HCT116 (cell line): Measurements from ENCODE around the gene UNC79. TPM values are rescaled to one million over a fixed set of nuclear protein-coding genes. Genes with fewer than 3 reads are reported as not detected.

Source experiments
- ATAC-seq: fragments of 200-7000 bp; cut with Tn5 transposase; 2 replicates; pipeline ENCODE4 v1.9.1; 2020; ENCODE audit warnings: mild to moderate bottlenecking, moderate library complexity
- BruUV-seq: library from RNA; stranded (reverse); fragments of 400-500 nt; replicated peaks from 2 replicates; lab custom pipeline; 2021; lab: Mats Ljungman, UMichigan
- CTCF ChIA-PET: fragments of 300-600 bp; sonication (Branson Sonifier 250); formaldehyde crosslinking; loops from one replicate; lab custom pipeline; 2021; ENCODE audit warnings: antibody characterized with exemption; lab: Charles Lee
- POLR2A ChIA-PET: fragments of 300-600, 350-600 bp; sonication (Branson Sonifier 250); formaldehyde crosslinking; loops from one replicate; lab custom pipeline; 2021; ENCODE audit warnings: antibody characterized with exemption; lab: Charles Lee
- RAD21 ChIA-PET, 2 experiments: fragments of 300-600 bp; sonication (Branson Sonifier 250); formaldehyde crosslinking; loops; one replicate each; lab custom pipeline; 2023; ENCODE audit warnings: low total read pairs in 2 of 2; ENCODE audit not compliant: uncharacterized antibody in 2 of 2, unreplicated experiment in 2 of 2, low non-redundant PET in 1 of 2; lab: Charles Lee
- DNase-seq: peaks from one replicate; pipeline ENCODE4 v3.0.0-alpha.2; 2010; ENCODE audit warnings: low read depth, low spot score
- H2AFZ ChIP-seq: fragments of 200-600 bp; shearing (Covaris generic), sonication (generic); 2 replicates; pipeline ENCODE4 v1.6.1; 2017; ENCODE audit warnings: low read depth, mixed run types, mixed read lengths, antibody characterized with exemption, low read length; ENCODE audit not compliant: poor library complexity, severe bottlenecking
- H3K27ac ChIP-seq: 2 replicates; pipeline ENCODE4 v1.5.1; 2012; ENCODE audit warnings: low read depth, low read length
- H3K27me3 ChIP-seq: fragments of 200-600 bp; sonication (generic); 2 replicates; pipeline ENCODE4 v1.6.1; 2016; ENCODE audit warnings: mixed run types, low read length, mixed read lengths; ENCODE audit not compliant: insufficient read depth
- H3K36me3 ChIP-seq, 2 experiments: fragments of 200-500 bp in 1 of 2; fragments of 200-600 bp in 1 of 2; sonication (Bioruptor generic) in 1 of 2; sonication (generic) in 1 of 2; 2 replicates each; pipeline versions ENCODE4 v1.5.1 to v1.6.1; 2014 to 2016; ENCODE audit warnings: low read length in 2 of 2, inconsistent platforms in 1 of 2, mixed read lengths in 1 of 2, mixed run types in 1 of 2; ENCODE audit not compliant: insufficient read depth in 2 of 2, control insufficient read depth in 1 of 2
- H3K4me1 ChIP-seq, 2 experiments: fragments of 200-600 bp in 1 of 2; sonication (generic) in 1 of 2; 2 replicates each; pipeline versions ENCODE4 v1.5.1 to v1.6.1; 2012 to 2017; ENCODE audit warnings: low read length in 2 of 2, inconsistent platforms in 1 of 2, mild to moderate bottlenecking in 1 of 2, mixed read lengths in 1 of 2, mixed run types in 1 of 2, moderate library complexity in 1 of 2; ENCODE audit not compliant: insufficient read depth in 2 of 2, control insufficient read depth in 1 of 2
- H3K4me2 ChIP-seq: fragments of 200-600 bp; sonication (generic); 2 replicates; pipeline ENCODE4 v1.6.1; 2017; ENCODE audit warnings: mixed run types, low read length, mixed read lengths
- H3K4me3 ChIP-seq, 2 experiments: fragments of 200-600 bp in 1 of 2; sonication (generic) in 1 of 2; replicated peaks in 1 of 2; 2 replicates each; pipeline ENCODE4 v1.5.1; 2011 to 2016; ENCODE audit warnings: low read length in 2 of 2, control low read depth in 1 of 2, low read depth in 1 of 2, mild to moderate bottlenecking in 1 of 2, mixed read lengths in 1 of 2, mixed run types in 1 of 2
- H3K79me2 ChIP-seq: fragments of 200-600 bp; sonication (generic); 2 replicates; pipeline ENCODE4 v1.6.1; 2017; ENCODE audit warnings: mild to moderate bottlenecking, mixed run types, low read length, moderate library complexity, mixed read lengths; ENCODE audit not compliant: insufficient read depth
- H3K9ac ChIP-seq: fragments of 200-600 bp; sonication (generic); 2 replicates; pipeline ENCODE4 v1.6.1; 2016; ENCODE audit warnings: low read length, mixed read lengths
- H3K9me2 ChIP-seq: fragments of 200-600 bp; sonication (generic), shearing (Covaris generic); 2 replicates; pipeline ENCODE4 v1.6.1; 2017; ENCODE audit warnings: mixed run types, mild to moderate bottlenecking, moderate library complexity; ENCODE audit not compliant: insufficient read depth
- H3K9me3 ChIP-seq, 2 experiments: fragments of 200-500 bp in 1 of 2; fragments of 200-600 bp in 1 of 2; sonication (Bioruptor generic) in 1 of 2; sonication (generic) in 1 of 2; 2 replicates each; pipeline ENCODE4 v1.6.1; 2014 to 2017; ENCODE audit warnings: low read length in 2 of 2, mixed read lengths in 2 of 2, inconsistent platforms in 1 of 2, low read depth in 1 of 2, mild to moderate bottlenecking in 1 of 2, mixed run types in 1 of 2, moderate library complexity in 1 of 2; ENCODE audit not compliant: control insufficient read depth in 1 of 2, insufficient read depth in 1 of 2
- H4K20me1 ChIP-seq: fragments of 200-600 bp; sonication (generic), shearing (Covaris generic); 2 replicates; pipeline ENCODE4 v1.6.1; 2017; ENCODE audit warnings: mixed run types, mild to moderate bottlenecking, moderate library complexity; ENCODE audit not compliant: insufficient read depth
- CBX3 ChIP-seq: IDR thresholded peaks from 2 replicates; pipeline ENCODE4 v1.6.1; 2012; ENCODE audit warnings: low read depth
- CEBPB ChIP-seq: IDR thresholded peaks from 2 replicates; pipeline ENCODE4 v1.6.1; 2012; ENCODE audit warnings: low read depth
- EGR1 ChIP-seq: IDR thresholded peaks from 2 replicates; pipeline ENCODE4 v1.6.1; 2012; ENCODE audit warnings: low read depth
- EZH2 ChIP-seq: fragments of 200-600 bp; sonication (generic); IDR thresholded peaks from 2 replicates; pipeline ENCODE4 v1.6.1; 2017; ENCODE audit warnings: antibody characterized with exemption, mixed run types
- EZH2phosphoT487 ChIP-seq: fragments of 200-600 bp; IDR thresholded peaks from 2 replicates; pipeline ENCODE4 v1.6.1; 2018; ENCODE audit warnings: antibody characterized with exemption, borderline replicate concordance
- FOSL1 ChIP-seq: IDR thresholded peaks from 2 replicates; pipeline ENCODE4 v1.6.1; 2012; ENCODE audit warnings: low read depth
- JUND ChIP-seq: IDR thresholded peaks from 2 replicates; pipeline ENCODE4 v1.6.1; 2012
- MAX ChIP-seq: IDR thresholded peaks from 2 replicates; pipeline ENCODE4 v1.6.1; 2012
- POLR2A ChIP-seq: IDR thresholded peaks from 2 replicates; pipeline ENCODE4 v1.7.0; 2011; ENCODE audit warnings: borderline replicate concordance; ENCODE audit not compliant: insufficient read depth, insufficient read length; ENCODE audit errors: extremely low read depth
- POLR2AphosphoS5 ChIP-seq: IDR thresholded peaks from 2 replicates; pipeline ENCODE4 v1.6.1; 2011; ENCODE audit warnings: mild to moderate bottlenecking, low read depth, low read length, moderate library complexity
- RAD21 ChIP-seq: IDR thresholded peaks from 2 replicates; pipeline ENCODE4 v1.6.1; 2012; ENCODE audit warnings: low read depth, mild to moderate bottlenecking
- SP1 ChIP-seq: IDR thresholded peaks from 2 replicates; pipeline ENCODE4 v1.6.1; 2012; ENCODE audit warnings: low read depth
- SRF ChIP-seq: IDR thresholded peaks from 2 replicates; pipeline ENCODE4 v1.6.1; 2012; ENCODE audit warnings: low read depth
- TCF7L2 ChIP-seq: IDR thresholded peaks from 2 replicates; pipeline ENCODE4 v1.7.0; 2011; ENCODE audit warnings: borderline replicate concordance, inconsistent platforms; ENCODE audit not compliant: insufficient read depth, insufficient read length; ENCODE audit errors: extremely low read depth
- YY1 ChIP-seq: IDR thresholded peaks from 2 replicates; pipeline ENCODE4 v1.6.1; 2011; ENCODE audit warnings: low read length, low read depth, moderate library complexity, mild to moderate bottlenecking; ENCODE audit not compliant: insufficient replicate concordance; ENCODE audit errors: extremely low read depth
- ZFX ChIP-seq: fragments of 450-650 bp; IDR thresholded peaks from 2 replicates; pipeline ENCODE4 v1.6.1; 2017
- ZNF274 ChIP-seq: fragments of 200-500 bp; sonication (Bioruptor generic); IDR thresholded peaks from 2 replicates; pipeline ENCODE4 v1.6.1; 2014; ENCODE audit warnings: mild to moderate bottlenecking, low read depth, low read length, inconsistent platforms
- intact Hi-C: fragments of 100-400 bp; cut with micrococcal nuclease; formaldehyde crosslinking; loops from 2 replicates; pipeline ENCODE4 v1.10.0; 2022
- total RNA-seq: library from RNA; stranded (reverse); gene quantifications from one replicate; pipeline ENCODE4 v1.2.1, GENCODE V29; 2021; ENCODE audit not compliant: unreplicated experiment
- TF ChIP-seq, protein P1 (sequence below): IDR thresholded peaks from 2 replicates; pipeline ENCODE4 v1.6.1; 2012
- TF ChIP-seq, protein P2 (sequence below), 3 experiments: fragments of 200-600 bp in 1 of 3; sonication (generic) in 1 of 3; IDR thresholded peaks in 2 of 3; conservative IDR thresholded peaks in 1 of 3; 2 replicates each; pipeline ENCODE4 v1.5.1; 2012 to 2017; ENCODE audit warnings: low read depth in 2 of 3, low read length in 2 of 3, antibody characterized with exemption in 1 of 3, borderline replicate concordance in 1 of 3, control low read depth in 1 of 3, mild to moderate bottlenecking in 1 of 3, mixed read lengths in 1 of 3, mixed run types in 1 of 3, moderate library complexity in 1 of 3; ENCODE audit not compliant: insufficient read depth in 1 of 3
- TF ChIP-seq, protein P3 (sequence below): IDR thresholded peaks from 2 replicates; pipeline ENCODE4 v1.6.1; 2012; ENCODE audit warnings: low read depth

UNC79 gene
- total RNA-seq, 1 experiment from 2014 or later = 0.10 TPM

GRCh38 chr14:93715279-93715927 is 284.7 kb downstream of the UNC79 start:
- Histone ChIP-seq H3K27me3 (no peaks in the 10 kb centered on the region), H4K20me1 (no peaks in the 10 kb centered on the region), H3K27ac (no peak overlapping the region), H3K79me2 (no peaks in the 10 kb centered on the region), H3K9ac (no peak overlapping the region), H2AFZ (no peak overlapping the region), H3K4me2 (no peak overlapping the region), H3K9me3 (no peaks in the 10 kb centered on the region), H3K36me3 (no peaks in the 10 kb centered on the region), H3K9me2 (no peaks in the 10 kb centered on the region), H3K4me3 (no peak overlapping the region), H3K4me1 (peaks cover 0 to 4% of the 10 kb centered on the region in 2 experiments; a peak in 1 of 4 replicates)
- POLR2A ChIA-PET = no interaction called here
- TF ChIP-seq POLR2AphosphoS5 (no peak), MAX (no peak), SP1 (no peak), EGR1 (no peak), JUND (no peak), ZFX (no peak), CEBPB (no peak), EZH2 (no peak), FOSL1 (no peak), EZH2phosphoT487 (no peak), POLR2A (no peak), RAD21 (no peak), YY1 (no peak), CBX3 (no peak), TCF7L2 (no peak), SRF (no peak), ZNF274 (no peak)
- TF ChIP-seq, protein P1, sequence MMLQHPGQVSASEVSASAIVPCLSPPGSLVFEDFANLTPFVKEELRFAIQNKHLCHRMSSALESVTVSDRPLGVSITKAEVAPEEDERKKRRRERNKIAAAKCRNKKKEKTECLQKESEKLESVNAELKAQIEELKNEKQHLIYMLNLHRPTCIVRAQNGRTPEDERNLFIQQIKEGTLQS = no peak
- TF ChIP-seq, protein P2, sequence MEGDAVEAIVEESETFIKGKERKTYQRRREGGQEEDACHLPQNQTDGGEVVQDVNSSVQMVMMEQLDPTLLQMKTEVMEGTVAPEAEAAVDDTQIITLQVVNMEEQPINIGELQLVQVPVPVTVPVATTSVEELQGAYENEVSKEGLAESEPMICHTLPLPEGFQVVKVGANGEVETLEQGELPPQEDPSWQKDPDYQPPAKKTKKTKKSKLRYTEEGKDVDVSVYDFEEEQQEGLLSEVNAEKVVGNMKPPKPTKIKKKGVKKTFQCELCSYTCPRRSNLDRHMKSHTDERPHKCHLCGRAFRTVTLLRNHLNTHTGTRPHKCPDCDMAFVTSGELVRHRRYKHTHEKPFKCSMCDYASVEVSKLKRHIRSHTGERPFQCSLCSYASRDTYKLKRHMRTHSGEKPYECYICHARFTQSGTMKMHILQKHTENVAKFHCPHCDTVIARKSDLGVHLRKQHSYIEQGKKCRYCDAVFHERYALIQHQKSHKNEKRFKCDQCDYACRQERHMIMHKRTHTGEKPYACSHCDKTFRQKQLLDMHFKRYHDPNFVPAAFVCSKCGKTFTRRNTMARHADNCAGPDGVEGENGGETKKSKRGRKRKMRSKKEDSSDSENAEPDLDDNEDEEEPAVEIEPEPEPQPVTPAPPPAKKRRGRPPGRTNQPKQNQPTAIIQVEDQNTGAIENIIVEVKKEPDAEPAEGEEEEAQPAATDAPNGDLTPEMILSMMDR (IDR thresholded peaks at IDR 0.05 in 2 of 3, conservative IDR thresholded peaks at IDR 0.05 in 1 of 3; ENCODE audit: borderline replicate concordance in 1 of 3, insufficient read depth in 1 of 3, low read depth in 2 of 3, low read length in 2 of 3) = no peak
- TF ChIP-seq, protein P3, sequence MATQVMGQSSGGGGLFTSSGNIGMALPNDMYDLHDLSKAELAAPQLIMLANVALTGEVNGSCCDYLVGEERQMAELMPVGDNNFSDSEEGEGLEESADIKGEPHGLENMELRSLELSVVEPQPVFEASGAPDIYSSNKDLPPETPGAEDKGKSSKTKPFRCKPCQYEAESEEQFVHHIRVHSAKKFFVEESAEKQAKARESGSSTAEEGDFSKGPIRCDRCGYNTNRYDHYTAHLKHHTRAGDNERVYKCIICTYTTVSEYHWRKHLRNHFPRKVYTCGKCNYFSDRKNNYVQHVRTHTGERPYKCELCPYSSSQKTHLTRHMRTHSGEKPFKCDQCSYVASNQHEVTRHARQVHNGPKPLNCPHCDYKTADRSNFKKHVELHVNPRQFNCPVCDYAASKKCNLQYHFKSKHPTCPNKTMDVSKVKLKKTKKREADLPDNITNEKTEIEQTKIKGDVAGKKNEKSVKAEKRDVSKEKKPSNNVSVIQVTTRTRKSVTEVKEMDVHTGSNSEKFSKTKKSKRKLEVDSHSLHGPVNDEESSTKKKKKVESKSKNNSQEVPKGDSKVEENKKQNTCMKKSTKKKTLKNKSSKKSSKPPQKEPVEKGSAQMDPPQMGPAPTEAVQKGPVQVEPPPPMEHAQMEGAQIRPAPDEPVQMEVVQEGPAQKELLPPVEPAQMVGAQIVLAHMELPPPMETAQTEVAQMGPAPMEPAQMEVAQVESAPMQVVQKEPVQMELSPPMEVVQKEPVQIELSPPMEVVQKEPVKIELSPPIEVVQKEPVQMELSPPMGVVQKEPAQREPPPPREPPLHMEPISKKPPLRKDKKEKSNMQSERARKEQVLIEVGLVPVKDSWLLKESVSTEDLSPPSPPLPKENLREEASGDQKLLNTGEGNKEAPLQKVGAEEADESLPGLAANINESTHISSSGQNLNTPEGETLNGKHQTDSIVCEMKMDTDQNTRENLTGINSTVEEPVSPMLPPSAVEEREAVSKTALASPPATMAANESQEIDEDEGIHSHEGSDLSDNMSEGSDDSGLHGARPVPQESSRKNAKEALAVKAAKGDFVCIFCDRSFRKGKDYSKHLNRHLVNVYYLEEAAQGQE = no peak
- CTCF ChIA-PET = no interaction called here
- intact Hi-C loops = no loop called here
- ATAC-seq (no peak), DNase-seq (no peak)
- RAD21 ChIA-PET = no interaction called here
- no TSS peak for BruUV-seq
